Iris pigment epithelial cell (primary cell): Measurements from ENCODE around the gene EIF1AX.
"Not testable (repeated sequence)": the region's sequence is repeated elsewhere in the genome, so short reads cannot be mapped to it uniquely, and the experiment has no call there.

Experiments used
- DNase-seq: peaks from one replicate; pipeline ENCODE4 v3.0.0-alpha.2; 2011; ENCODE audit warnings: low read depth

Gene EIF1AX

GRCh38 chrX:20126833-20127232, 14.8 kb downstream of the EIF1AX start:
- DNase-seq, result not testable (repeated sequence)

- no peak for DNase-seq
These were observed 16.7 kb downstream of the EIF1AX start for GRCh38 chrX:20124964-20125363.

GRCh38 chrX:20118065-20118824, 23.4 kb downstream of the EIF1AX start:
- DNase-seq, result no peak

GRCh38 chrX:20116577-20117240, 24.9 kb downstream of the EIF1AX start, which contains the start of gene MAP7D2:
Gene MAP7D2 (minus strand): TSS chrX:20116907. CDS start chrX:20116879, 28 bp downstream.
- DNase-seq, result no peak

- DNase-seq, result no peak
These were observed 25.5 kb downstream of the EIF1AX start for GRCh38 chrX:20116087-20116576.

GRCh38 chrX:20112022-20112774, 29.4 kb downstream of the EIF1AX start:
- DNase-seq, result no peak

GRCh38 chrX:20111271-20111670, 30.4 kb downstream of the EIF1AX start:
- no peak for DNase-seq

GRCh38 chrX:20101934-20102581, 39.6 kb downstream of the EIF1AX start:
- no peak for DNase-seq

- DNase-seq, result no peak
These were observed 50.1 kb downstream of the EIF1AX start for GRCh38 chrX:20091499-20091898.

- no peak for DNase-seq
These were observed 51.8 kb downstream of the EIF1AX start for GRCh38 chrX:20089845-20090244.

- DNase-seq, result no peak
These were observed 61.4 kb downstream of the EIF1AX start for GRCh38 chrX:20080277-20080676.
